ENCODE results near the gene THAP2.
A peak's percentile ranks its signal among the peaks of the same experiment; 100 is the strongest.

The THAP2 gene

DNA sequence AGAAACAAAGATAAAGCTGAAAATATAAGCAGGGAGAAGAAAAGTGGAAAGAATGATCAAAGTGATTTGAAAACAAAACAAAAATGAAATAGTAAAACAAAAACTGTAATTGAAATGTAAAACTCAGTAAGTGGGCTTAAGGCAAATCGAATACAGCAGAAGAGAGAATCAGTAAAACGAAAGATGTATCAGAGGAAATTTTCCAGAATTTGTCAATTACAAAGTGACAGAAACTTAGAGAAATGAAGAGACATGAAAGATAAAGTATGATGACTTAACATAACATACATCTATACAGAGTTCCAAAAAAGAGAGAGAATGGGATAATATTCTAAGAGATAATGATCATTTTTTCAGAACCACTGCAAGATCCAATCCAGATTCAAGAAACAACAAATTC is 11.0 kb upstream of the THAP2 start:
- Histone ChIP-seq H3K36me3 (ENCODE audit: insufficient read depth, low read length) (peaks cover 91% of the 10 kb centered on the region), H3K4me3 (no peak overlapping the region), H3K27ac (no peak overlapping the region), H3K9me3 (ENCODE audit: low read depth, low read length) (peaks cover 5% of the 10 kb centered on the region; the same call in 1 of the 2 replicates), H3K9ac (ENCODE audit: insufficient read length) (no peak overlapping the region)
- no peak for DNase-seq (ENCODE audit: low read depth, low spot score)
- TF ChIP-seq FOXP2 (optimal IDR thresholded peaks at IDR 0.05; ENCODE audit: control extremely low read depth, extremely low read length, insufficient read depth): no peak
- TF ChIP-seq POLR2AphosphoS5 (IDR thresholded peaks at IDR 0.05; ENCODE audit: borderline replicate concordance, low read depth, low read length): no peak
- no peak for TF ChIP-seq EZH2 (IDR thresholded peaks at IDR 0.05)

DNA sequence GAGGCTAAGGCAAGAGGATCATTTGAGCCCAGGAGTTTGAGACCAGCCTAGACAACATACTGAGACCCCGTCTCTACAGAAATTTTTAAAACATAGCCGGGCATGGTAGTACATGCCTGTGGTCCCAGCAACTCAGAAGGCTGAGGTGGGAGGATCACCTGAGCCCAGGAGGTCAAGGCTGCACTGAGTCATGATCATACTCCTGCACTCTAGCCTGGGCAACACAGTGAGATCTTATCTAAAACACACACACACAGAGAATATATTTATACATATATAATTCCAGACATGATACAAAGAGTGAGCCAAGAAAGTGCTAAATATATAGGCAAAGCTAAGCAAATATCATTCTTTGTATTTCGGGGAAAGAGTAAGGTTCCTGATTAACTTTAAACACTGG is 9.9 kb upstream of the THAP2 start:
- peaks cover 5% of the 10 kb centered on the region; the same call in 1 of the 2 replicates for H3K9me3 ChIP-seq (ENCODE audit: low read depth, low read length)
- no peak for DNase-seq (ENCODE audit: low read depth, low spot score)
- TF ChIP-seq FOXP2 (optimal IDR thresholded peaks at IDR 0.05; ENCODE audit: control extremely low read depth, extremely low read length, insufficient read depth) (no peak), EZH2 (IDR thresholded peaks at IDR 0.05) (no peak), POLR2AphosphoS5 (IDR thresholded peaks at IDR 0.05; ENCODE audit: borderline replicate concordance, low read depth, low read length) (no peak)
- no peak overlapping the region for H3K4me3 ChIP-seq
- H3K36me3 ChIP-seq (ENCODE audit: insufficient read depth, low read length): peaks cover 94% of the 10 kb centered on the region
- no peak overlapping the region for H3K9ac ChIP-seq (ENCODE audit: insufficient read length)
- no peak overlapping the region for H3K27ac ChIP-seq

- peaks cover 94% of the 10 kb centered on the region for H3K36me3 ChIP-seq (ENCODE audit: insufficient read depth, low read length)
- peaks cover 5% of the 10 kb centered on the region; the same call in 1 of the 2 replicates for H3K9me3 ChIP-seq (ENCODE audit: low read depth, low read length)
- TF ChIP-seq EZH2 (IDR thresholded peaks at IDR 0.05) (no peak), FOXP2 (optimal IDR thresholded peaks at IDR 0.05; ENCODE audit: control extremely low read depth, extremely low read length, insufficient read depth) (no peak), POLR2AphosphoS5 (IDR thresholded peaks at IDR 0.05; ENCODE audit: borderline replicate concordance, low read depth, low read length) (no peak)
- DNase-seq (ENCODE audit: low read depth, low spot score): no peak
- H3K9ac ChIP-seq (ENCODE audit: insufficient read length): no peak overlapping the region
- no peak overlapping the region for H3K4me3 ChIP-seq
- no peak overlapping the region for H3K27ac ChIP-seq
These were observed 8.6 kb upstream of the THAP2 start for GRCh38 chr12:71655495-71655894.

GRCh38 chr12:71655907-71656306 is 8.2 kb upstream of the THAP2 start:
- TF ChIP-seq FOXP2 (optimal IDR thresholded peaks at IDR 0.05; ENCODE audit: control extremely low read depth, extremely low read length, insufficient read depth): no peak
- no peak for TF ChIP-seq POLR2AphosphoS5 (IDR thresholded peaks at IDR 0.05; ENCODE audit: borderline replicate concordance, low read depth, low read length)
- TF ChIP-seq EZH2 (IDR thresholded peaks at IDR 0.05): no peak
- Histone ChIP-seq H3K36me3 (ENCODE audit: insufficient read depth, low read length) (peaks cover 91% of the 10 kb centered on the region), H3K4me3 (no peak overlapping the region)

GRCh38 chr12:71656740-71657139 is 7.4 kb upstream of the THAP2 start:
- no peak overlapping the region for H3K9ac ChIP-seq (ENCODE audit: insufficient read length)
- no peak overlapping the region for H3K27ac ChIP-seq
- H3K9me3 ChIP-seq (ENCODE audit: low read depth, low read length): peaks cover 5% of the 10 kb centered on the region; the same call in 1 of the 2 replicates
- no peak for TF ChIP-seq EZH2 (IDR thresholded peaks at IDR 0.05)
- no peak overlapping the region for H3K4me3 ChIP-seq
- H3K36me3 ChIP-seq (ENCODE audit: insufficient read depth, low read length): peaks cover 83% of the 10 kb centered on the region
- DNase-seq (ENCODE audit: low read depth, low spot score): no peak

More at GRCh38 chr12:71655907-71656306, 8.2 kb upstream of the THAP2 start:
- Histone ChIP-seq H3K9me3 (ENCODE audit: low read depth, low read length) (peaks cover 5% of the 10 kb centered on the region; the same call in 1 of the 2 replicates), H3K9ac (ENCODE audit: insufficient read length) (no peak overlapping the region), H3K27ac (no peak overlapping the region)
- DNase-seq (ENCODE audit: low read depth, low spot score): no peak

GRCh38 chr12:71661977-71662530 is 2.0 kb upstream of the THAP2 start:
- Histone ChIP-seq H3K4me3 (peak overlapping the region; percentile 93), H3K9me3 (ENCODE audit: low read depth, low read length) (no peaks in the 10 kb centered on the region), H3K27ac (peak overlapping the region; percentile 57), H3K36me3 (ENCODE audit: insufficient read depth, low read length) (peaks cover 38% of the 10 kb centered on the region), H3K9ac (ENCODE audit: insufficient read length) (peak overlapping the region; percentile 93)
- DNase-seq (ENCODE audit: low read depth, low spot score): no peak
- TF ChIP-seq POLR2AphosphoS5 (IDR thresholded peaks at IDR 0.05; ENCODE audit: borderline replicate concordance, low read depth, low read length) (no peak), EZH2 (IDR thresholded peaks at IDR 0.05) (no peak), FOXP2 (optimal IDR thresholded peaks at IDR 0.05; ENCODE audit: control extremely low read depth, extremely low read length, insufficient read depth) (no peak)

- Histone ChIP-seq H3K27ac (peak overlapping the region; percentile 96), H3K9ac (ENCODE audit: insufficient read length) (peak overlapping the region; percentile 93), H3K9me3 (ENCODE audit: low read depth, low read length) (no peaks in the 10 kb centered on the region), H3K4me3 (peak overlapping the region; percentile 93), H3K36me3 (ENCODE audit: insufficient read depth, low read length) (peaks cover 29% of the 10 kb centered on the region)
- no peak for TF ChIP-seq POLR2AphosphoS5 (IDR thresholded peaks at IDR 0.05; ENCODE audit: borderline replicate concordance, low read depth, low read length)
- no peak for TF ChIP-seq FOXP2 (optimal IDR thresholded peaks at IDR 0.05; ENCODE audit: control extremely low read depth, extremely low read length, insufficient read depth)
- no peak for DNase-seq (ENCODE audit: low read depth, low spot score)
These were observed 1.1 kb upstream of the THAP2 start for GRCh38 chr12:71662849-71663560.

DNA sequence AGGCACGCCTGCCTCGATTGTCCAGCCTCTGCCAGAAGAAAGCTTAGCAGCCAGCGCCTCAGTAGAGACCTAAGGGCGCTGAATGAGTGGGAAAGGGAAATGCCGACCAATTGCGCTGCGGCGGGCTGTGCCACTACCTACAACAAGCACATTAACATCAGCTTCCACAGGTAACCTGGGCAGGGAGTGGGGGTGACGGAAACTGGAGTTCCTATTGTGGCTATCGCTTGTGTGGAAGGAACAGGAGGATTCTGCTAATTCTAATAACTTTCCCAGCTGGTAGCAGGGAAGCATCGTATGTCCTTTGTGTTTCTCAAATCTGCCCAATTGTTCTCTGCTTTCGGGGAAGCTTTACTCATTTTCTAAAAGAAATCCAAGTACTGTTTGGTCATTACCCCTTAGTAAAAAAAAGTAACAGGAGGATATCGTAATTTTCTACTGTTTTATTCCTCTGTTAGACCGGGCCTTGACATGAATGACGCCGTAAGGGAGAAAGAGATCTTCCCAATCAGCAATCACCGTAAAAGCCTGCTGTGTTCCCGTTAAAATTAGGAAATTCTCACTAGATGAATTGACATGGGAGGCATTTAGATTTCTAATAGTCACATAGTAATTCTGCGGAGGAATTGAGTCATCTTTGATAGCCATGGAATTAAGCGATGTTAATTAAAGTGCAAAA is 449 bp downstream of the THAP2 start:
- peak overlapping the region; percentile 96 for H3K27ac ChIP-seq
- peaks cover 13% of the 10 kb centered on the region for H3K36me3 ChIP-seq (ENCODE audit: insufficient read depth, low read length)
- peak; percentile 8; the same call in 1 of the 2 replicates for TF ChIP-seq POLR2AphosphoS5 (IDR thresholded peaks at IDR 0.05; ENCODE audit: borderline replicate concordance, low read depth, low read length)
- no peak for TF ChIP-seq FOXP2 (optimal IDR thresholded peaks at IDR 0.05; ENCODE audit: control extremely low read depth, extremely low read length, insufficient read depth)
- TF ChIP-seq EZH2 (IDR thresholded peaks at IDR 0.05): no peak
- no peak for DNase-seq (ENCODE audit: low read depth, low spot score)
- peak overlapping the region; percentile 93 for H3K4me3 ChIP-seq
- H3K9me3 ChIP-seq (ENCODE audit: low read depth, low read length): no peaks in the 10 kb centered on the region
- peak overlapping the region; percentile 95 for H3K9ac ChIP-seq (ENCODE audit: insufficient read length)

Measured in SK-N-MC (cell line).